HG03066 (cell line): Measurements from ENCODE around the gene NPEPPS.
A peak's percentile ranks its signal among the peaks of the same experiment; 100 is the strongest.

Source experiments
- ATAC-seq: cut with Tn5 transposase; IDR thresholded peaks from one replicate; pipeline ENCODE4 v1.9.1; 2021; ENCODE audit warnings: low read depth; ENCODE audit not compliant: unreplicated experiment

The NPEPPS gene

GRCh38 chr17:47660064-47660492, 129.2 kb downstream of the NPEPPS start:
- ATAC-seq: peak; percentile 76

DNA sequence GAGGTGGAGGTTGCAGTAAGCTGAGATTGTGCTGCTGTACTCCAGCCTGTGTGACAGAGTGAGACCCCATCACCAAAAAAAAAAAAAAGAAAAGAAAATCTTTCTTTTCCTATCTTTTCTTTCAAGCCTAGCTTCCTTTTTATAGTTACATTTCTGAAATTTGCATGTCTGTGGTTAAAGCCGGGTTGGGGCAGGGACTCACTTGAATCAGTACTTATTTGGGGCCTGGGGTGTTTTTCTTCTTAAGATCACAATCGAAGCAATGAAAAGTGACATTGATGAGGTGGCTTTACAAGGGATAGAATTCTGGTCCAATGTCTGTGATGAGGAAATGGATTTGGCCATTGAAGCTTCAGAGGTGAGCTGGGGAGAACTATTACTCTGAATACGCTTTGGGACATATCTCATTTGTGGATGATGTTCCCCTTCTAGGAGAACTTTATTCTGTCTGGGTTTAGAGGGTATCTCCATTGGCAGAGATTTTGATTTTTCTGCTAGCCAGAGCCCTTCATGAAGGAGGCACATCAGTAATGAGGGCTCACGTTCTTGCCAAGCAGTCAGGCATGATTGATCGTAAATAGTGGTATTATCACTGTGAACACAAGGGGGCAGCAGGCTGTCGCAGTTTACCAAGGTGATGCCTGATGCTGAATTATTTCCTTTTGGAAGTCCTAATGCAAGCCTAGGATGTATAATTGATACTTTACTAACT, 133.2 kb downstream of the NPEPPS start:
- ATAC-seq: peak; percentile 42

- ATAC-seq: no peak
Measured at GRCh38 chr17:47664624-47664941, 133.7 kb downstream of the NPEPPS start.

- no peak for ATAC-seq
Measured at GRCh38 chr17:47665655-47666054, 134.7 kb downstream of the NPEPPS start.

- ATAC-seq: no peak
Measured at GRCh38 chr17:47669081-47669480, 138.2 kb downstream of the NPEPPS start.

GRCh38 chr17:47670064-47670463, 139.2 kb downstream of the NPEPPS start:
- ATAC-seq: no peak
